Cardiac muscle cell (in vitro differentiated cells and primary cell): ENCODE data around the gene KRTAP4-16. TPM values are rescaled to one million over a fixed set of nuclear protein-coding genes. Genes with fewer than 3 reads are reported as not detected.
"Not testable (repeated sequence)": the region's sequence is repeated elsewhere in the genome, so short reads cannot be mapped to it uniquely, and the experiment has no call there.

Experiments
- DNase-seq, 2 donors: peaks; one replicate each; pipeline versions ENCODE4 v3.0.0 to v3.0.0-alpha.2; 2010 to 2017; ENCODE audit warnings: low read depth in 1 of 2, low spot score in 1 of 2
- H3K27ac ChIP-seq: fragments of 200-600 bp; sonication (generic); 2 replicates; pipeline ENCODE4 v1.5.1; 2016
- H3K27me3 ChIP-seq: fragments of 200-600 bp; sonication (generic); 2 replicates; pipeline ENCODE4 v1.6.0; 2016; ENCODE audit warnings: control low read depth
- H3K36me3 ChIP-seq: fragments of 200-600 bp; sonication (generic); 2 replicates; pipeline ENCODE4 v1.5.1; 2016; ENCODE audit warnings: control low read depth
- H3K4me1 ChIP-seq: fragments of 200-600 bp; sonication (generic); 2 replicates; pipeline ENCODE4 v1.8.1; 2017; ENCODE audit warnings: low read depth, mild to moderate bottlenecking, mixed run types
- H3K4me3 ChIP-seq: fragments of 200-600 bp; sonication (generic); 2 replicates; pipeline ENCODE4 v1.5.1; 2016; ENCODE audit warnings: mild to moderate bottlenecking
- H3K9me3 ChIP-seq: fragments of 200-600 bp; sonication (generic); 2 replicates; pipeline ENCODE4 v1.5.1; 2017; ENCODE audit warnings: low read depth, mild to moderate bottlenecking, control low read depth
- polyA plus RNA-seq: library from polyadenylated mRNA; unstranded; fragments of >200 nt; fragmentation: Nextera tagmentation; extraction: Ambion mirVana; gene quantifications from 2 replicates; pipeline ENCODE4 v1.2.1, GENCODE V29; 2016
- total RNA-seq: library from RNA; depleted of rRNA; stranded (reverse); fragments of >200 nt; gene quantifications from 2 replicates; pipeline ENCODE4 v1.2.3, GENCODE V29; 2016
- TF ChIP-seq, protein P1 (sequence below): IDR thresholded peaks from 2 replicates; pipeline ENCODE4 v1.5.1; 2012; ENCODE audit warnings: low read depth, mild to moderate bottlenecking, low read length

Gene KRTAP4-16
- total and polyA plus RNA-seq, 2 experiments from 2014 or later = not detected

DNA sequence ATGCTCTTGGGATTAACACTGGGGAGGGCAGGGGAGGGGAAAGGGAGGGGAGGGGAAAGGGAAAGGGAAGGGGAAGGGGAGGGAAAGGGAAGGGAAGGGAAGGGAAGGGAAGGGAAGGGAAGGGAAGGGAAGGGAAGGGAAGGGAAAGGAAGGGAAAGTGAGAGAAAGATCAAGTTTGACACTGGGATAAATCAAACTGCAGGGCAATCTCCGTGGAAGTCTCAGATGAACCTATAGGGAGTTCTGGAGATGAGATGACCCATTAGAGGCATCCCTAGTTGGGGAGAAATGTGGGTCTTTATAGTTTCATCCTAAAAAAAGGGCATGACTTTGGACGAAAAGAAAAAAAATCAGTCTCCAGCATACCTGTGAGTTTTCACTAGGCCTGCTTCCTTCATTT, 19.7 kb upstream of the KRTAP4-16 start:
- no peaks in the 10 kb centered on the region for H3K9me3 ChIP-seq
- H3K4me3 ChIP-seq = no peak overlapping the region
- no peak for DNase-seq
- no peak overlapping the region for H3K27ac ChIP-seq
- no peaks in the 10 kb centered on the region for H3K4me1 ChIP-seq
- H3K27me3 ChIP-seq = no peaks in the 10 kb centered on the region
- H3K36me3 ChIP-seq = no peaks in the 10 kb centered on the region
- TF ChIP-seq, protein P1, sequence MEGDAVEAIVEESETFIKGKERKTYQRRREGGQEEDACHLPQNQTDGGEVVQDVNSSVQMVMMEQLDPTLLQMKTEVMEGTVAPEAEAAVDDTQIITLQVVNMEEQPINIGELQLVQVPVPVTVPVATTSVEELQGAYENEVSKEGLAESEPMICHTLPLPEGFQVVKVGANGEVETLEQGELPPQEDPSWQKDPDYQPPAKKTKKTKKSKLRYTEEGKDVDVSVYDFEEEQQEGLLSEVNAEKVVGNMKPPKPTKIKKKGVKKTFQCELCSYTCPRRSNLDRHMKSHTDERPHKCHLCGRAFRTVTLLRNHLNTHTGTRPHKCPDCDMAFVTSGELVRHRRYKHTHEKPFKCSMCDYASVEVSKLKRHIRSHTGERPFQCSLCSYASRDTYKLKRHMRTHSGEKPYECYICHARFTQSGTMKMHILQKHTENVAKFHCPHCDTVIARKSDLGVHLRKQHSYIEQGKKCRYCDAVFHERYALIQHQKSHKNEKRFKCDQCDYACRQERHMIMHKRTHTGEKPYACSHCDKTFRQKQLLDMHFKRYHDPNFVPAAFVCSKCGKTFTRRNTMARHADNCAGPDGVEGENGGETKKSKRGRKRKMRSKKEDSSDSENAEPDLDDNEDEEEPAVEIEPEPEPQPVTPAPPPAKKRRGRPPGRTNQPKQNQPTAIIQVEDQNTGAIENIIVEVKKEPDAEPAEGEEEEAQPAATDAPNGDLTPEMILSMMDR = no peak

DNA sequence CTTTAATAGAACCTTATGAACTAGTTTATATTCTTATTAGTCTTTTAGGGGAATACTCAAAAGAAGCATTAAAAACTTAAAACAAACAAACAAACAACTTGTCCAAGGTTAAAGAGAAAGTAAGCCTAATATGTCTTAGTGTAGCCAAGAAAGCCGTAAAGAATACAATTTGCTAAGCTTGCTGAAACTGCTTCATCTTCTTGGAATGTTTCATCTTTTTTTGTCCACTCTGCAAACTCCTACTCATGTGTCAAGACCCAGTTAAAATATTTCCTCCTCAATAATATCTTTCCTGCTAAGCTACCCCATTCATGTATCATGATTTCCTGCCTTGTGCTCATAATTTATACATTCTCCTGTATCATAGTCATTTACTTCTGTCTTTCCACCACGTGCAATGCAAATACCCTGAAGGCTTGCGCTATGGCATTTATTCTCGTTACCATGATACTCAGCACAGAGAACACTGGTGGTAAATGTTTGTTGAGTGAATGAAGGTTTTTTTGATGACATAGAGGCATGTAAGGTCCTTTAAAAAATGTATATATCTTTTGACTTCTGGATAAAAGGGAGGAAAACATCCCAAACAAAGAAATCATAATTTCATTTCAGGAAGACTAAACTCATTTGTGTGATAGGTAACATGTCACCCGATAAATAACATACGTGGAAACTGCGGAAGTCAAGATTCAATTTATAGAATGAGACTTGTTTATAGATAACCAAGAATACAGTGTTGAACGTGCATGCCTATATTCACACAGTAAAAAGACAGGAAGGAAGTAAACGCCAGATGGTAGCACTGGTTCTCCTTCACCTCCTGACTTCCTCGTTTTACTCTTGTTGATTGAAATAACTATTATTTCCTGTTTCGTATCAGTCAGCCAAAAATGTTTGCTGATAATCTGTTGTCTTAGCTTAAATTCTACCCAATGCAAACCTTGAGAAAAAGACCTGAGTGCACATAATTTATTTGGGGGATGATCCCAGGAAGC, 18.0 kb upstream of the KRTAP4-16 start:
- H3K4me3 ChIP-seq, H3K36me3 ChIP-seq, H3K27me3 ChIP-seq, H3K27ac ChIP-seq, H3K9me3 ChIP-seq, DNase-seq, H3K4me1 ChIP-seq: not testable (repeated sequence)

DNA sequence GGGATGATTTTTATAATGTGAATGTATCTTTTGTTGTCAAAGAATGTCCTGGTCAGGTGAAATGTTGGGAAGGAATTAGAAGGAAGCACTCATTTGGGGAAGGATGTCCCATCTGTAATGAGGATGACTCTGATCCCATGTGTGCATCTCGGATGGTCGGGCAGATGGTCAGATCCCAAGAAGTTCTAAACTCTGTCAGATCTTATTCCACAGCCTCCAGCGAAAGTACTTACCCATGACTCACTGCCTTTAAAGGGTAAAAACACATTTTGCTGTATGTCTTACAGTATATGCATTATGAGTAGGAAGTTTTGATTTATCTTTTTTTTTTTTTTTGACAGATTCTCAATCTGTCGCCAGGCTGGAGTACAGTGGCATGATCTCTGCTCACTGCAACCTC, 16.7 kb upstream of the KRTAP4-16 start:
- no peaks in the 10 kb centered on the region for H3K4me1 ChIP-seq
- no peaks in the 10 kb centered on the region for H3K27me3 ChIP-seq
- DNase-seq = no peak
- no peaks in the 10 kb centered on the region for H3K9me3 ChIP-seq
- H3K4me3 ChIP-seq = no peak overlapping the region
- no peak overlapping the region for H3K27ac ChIP-seq
- no peaks in the 10 kb centered on the region for H3K36me3 ChIP-seq
- TF ChIP-seq, protein P1 = no peak

DNA sequence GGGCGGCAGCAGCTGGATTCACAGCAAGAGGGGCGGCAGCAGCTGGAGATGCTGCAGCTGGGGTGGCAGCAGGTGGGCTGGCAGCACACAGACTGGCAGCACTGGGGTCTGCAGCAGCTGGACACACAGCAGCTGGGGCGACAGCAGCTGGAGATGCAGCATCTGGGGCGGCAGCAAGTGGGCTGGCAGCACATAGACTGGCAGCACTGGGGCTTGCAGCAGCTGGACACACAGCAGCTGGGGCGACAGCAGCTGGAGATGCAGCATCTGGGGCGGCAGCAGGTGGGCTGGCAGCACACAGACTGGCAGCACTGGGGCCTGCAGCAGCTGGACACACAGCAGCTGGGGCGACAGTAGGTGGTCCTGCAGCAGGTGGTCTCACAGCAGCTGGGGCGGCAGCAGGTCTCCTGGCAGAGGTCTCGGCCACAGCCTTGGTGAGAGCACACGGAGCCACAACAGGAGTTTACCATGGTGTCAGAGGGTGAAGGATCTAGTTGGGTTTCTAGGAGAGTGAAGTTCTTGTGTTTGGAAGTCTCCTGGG, 15.9 kb upstream of the KRTAP4-16 start, which contains the start of gene KRTAP4-11:
KRTAP4-11 (minus strand) TSS at position 528 of the 541 bp plus-strand sequence; CDS start at position 470, 58 bp downstream.
- not testable (repeated sequence) for DNase-seq, H3K9me3 ChIP-seq, H3K36me3 ChIP-seq, H3K4me3 ChIP-seq, H3K4me1 ChIP-seq, H3K27ac ChIP-seq, H3K27me3 ChIP-seq

DNA sequence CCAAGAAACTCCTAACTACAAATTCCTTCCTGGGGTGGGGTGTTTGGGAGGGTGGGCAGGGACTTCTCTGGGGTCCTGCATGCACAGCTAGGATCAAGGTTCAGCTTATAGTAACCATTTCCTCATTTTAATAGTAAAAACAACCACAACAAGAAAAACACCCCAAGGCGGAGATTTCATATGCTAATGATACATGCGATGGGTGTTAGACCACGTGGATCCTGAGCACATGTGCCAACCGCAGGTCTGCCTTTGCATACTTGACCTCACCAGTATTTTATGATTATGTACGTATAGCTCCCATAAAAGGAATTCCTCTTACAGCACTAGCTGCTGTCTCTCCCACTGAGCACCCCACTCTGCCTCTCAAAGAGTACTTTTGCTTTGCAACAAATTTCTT, 14.3 kb upstream of the KRTAP4-16 start:
- Histone ChIP-seq H3K27me3 (no peaks in the 10 kb centered on the region), H3K4me3 (no peak overlapping the region), H3K4me1 (no peaks in the 10 kb centered on the region), H3K9me3 (no peaks in the 10 kb centered on the region), H3K27ac (no peak overlapping the region), H3K36me3 (no peaks in the 10 kb centered on the region)
- no peak for DNase-seq
- TF ChIP-seq, protein P1 = no peak

DNA sequence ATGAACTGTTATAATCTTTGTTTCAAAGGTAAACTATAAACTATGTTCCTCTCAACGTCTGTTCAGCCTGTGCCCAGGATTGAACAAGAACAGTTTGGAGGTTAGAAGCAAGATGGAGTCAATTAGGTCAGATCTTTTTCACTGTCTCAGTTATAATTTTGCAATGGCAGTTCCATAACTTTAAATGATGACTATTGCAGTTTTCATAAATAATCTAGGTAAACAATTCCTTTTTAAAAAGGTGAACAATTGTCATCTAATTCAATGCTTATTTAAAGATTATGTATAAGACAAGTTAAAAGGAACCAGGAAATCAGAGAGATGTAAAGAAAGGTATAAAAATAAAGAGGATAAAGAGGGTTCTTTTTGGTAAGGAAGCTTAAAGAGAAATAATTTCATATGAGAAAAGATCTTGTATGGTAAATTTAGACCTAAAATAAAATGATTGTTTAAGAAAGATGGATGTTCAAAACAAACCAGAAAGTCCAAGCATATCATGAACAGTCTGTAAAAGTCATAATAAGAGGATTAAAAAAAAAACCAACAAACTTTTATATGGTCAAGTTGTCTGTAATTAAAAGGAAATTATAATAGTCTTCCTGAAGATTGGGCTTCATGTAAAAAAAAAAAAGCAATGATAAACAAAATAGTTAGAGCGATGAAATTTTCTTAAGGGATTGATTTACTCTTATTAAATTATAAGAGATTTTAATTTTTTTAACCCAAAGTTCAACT, 9.3 kb upstream of the KRTAP4-16 start:
- Histone ChIP-seq H3K4me1 (no peaks in the 10 kb centered on the region), H3K27me3 (no peaks in the 10 kb centered on the region), H3K4me3 (no peak overlapping the region), H3K9me3 (no peaks in the 10 kb centered on the region), H3K36me3 (no peaks in the 10 kb centered on the region), H3K27ac (no peak overlapping the region)
- TF ChIP-seq, protein P1 = no peak
- DNase-seq = no peak

DNA sequence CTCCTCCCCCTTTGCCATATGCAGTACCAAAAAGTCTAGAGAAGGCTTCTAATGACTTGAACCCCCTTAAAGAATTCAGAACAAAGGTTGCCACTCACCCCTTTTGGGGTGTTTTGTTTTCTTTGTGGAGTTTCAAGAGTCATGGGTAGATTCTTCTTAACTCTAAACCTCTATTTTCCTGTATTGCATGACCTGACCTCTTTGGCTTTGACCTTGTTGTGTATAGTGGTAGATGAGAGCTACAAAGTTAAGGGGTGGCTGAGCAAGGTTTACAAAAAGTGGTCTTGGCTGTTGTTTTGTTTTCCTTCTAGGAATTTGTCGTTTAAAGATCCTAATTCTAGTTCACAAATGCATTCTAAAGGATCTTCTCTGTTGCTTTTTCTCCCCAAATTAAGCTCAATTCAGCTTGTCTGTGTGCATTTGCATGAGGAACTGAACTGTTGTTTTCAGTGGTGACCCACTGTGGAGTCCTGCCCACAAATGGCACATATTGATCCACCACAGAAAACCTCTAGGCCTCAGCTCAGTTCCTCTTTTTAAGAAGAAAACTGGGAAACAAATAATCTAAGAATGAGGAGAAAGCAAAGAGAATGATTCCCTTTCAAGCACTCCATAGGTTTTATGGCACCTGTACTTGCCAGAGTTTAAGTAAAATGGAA, 6.8 kb upstream of the KRTAP4-16 start:
- not testable (repeated sequence) for H3K4me1 ChIP-seq, H3K9me3 ChIP-seq, H3K36me3 ChIP-seq, H3K4me3 ChIP-seq, H3K27ac ChIP-seq, DNase-seq, H3K27me3 ChIP-seq
